ENCODE measurements around the gene JCHAIN.
"Not testable (repeated sequence)": the region's sequence is repeated elsewhere in the genome, so short reads cannot be mapped to it uniquely, and the experiment has no call there.

The JCHAIN gene

DNA sequence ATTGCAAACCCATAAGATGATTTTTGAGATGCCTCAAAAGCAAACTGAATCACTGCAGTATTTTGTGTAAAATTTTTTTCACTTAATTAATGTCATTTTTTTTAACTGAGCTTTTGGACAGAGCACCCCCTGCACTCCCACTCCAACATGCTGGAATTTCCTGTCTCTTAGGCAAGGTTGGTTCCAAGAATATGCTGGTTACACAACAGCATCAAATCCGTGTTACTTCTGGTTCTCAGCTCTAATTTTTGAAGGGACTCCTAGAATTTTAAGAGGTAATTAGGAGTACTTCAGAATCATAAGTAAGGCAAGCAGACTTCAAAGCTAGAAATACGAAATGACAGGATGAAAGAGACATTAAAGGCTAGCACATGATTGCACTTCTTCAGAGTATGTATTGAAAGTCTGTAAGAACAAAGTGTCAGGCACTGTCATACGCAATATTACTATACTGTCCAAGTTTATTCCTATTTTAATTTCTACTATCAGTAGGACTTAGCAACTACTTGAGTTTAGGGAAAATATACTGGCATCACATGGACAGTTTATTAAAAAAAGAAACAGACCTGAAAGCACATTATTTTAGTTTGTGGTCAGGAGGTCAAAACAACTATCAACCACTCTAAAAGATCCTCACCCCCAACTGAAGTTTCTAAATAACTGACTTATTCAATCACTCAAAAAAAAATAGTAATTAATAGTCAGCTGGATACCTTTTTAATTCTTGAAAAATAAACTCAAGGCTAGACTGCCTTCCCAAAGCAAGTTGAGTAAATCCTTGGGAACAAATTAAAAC is 1.6 kb upstream of the JCHAIN start:
- no peak overlapping the region for H4K91ac ChIP-seq (ENCODE audit: low read depth, low read length, poor library complexity)
- no peak overlapping the region for H3K14ac ChIP-seq (ENCODE audit: low read length)
- H3K36me3 ChIP-seq (replicated peaks in 1 of 2; ENCODE audit: control insufficient read depth in 2 of 2, insufficient read depth in 2 of 2, low read length in 2 of 2), result no peaks in the 10 kb centered on the region
- H2AFZ ChIP-seq (ENCODE audit: low read length), result no peak overlapping the region
- no peaks in the 10 kb centered on the region for H3K4me1 ChIP-seq (ENCODE audit: control insufficient read depth in 2 of 2, insufficient read depth in 1 of 2, low read depth in 1 of 2, low read length in 2 of 2)
- H2BK12ac ChIP-seq (ENCODE audit: low read length), result no peak overlapping the region
- no CpG with 5 or more reads among the region's 3 CpGs for WGBS, 2 donors (ENCODE audit: extremely low coverage in 2 of 2, insufficient read length in 2 of 2, insufficient replicate concordance in 1 of 2)
- no peak overlapping the region for H2BK120ac ChIP-seq (ENCODE audit: low read depth, low read length)
- H3K4me3 ChIP-seq (ENCODE audit: low read length in 2 of 2), result no peak overlapping the region
- DNase-seq (ENCODE audit: low spot score), result no peak
- no peak overlapping the region for H4K8ac ChIP-seq (ENCODE audit: low read depth, low read length)
- no peak overlapping the region for H3K18ac ChIP-seq (ENCODE audit: low read length)
- no peak overlapping the region for H3K4ac ChIP-seq (ENCODE audit: low read length)
- H2AK5ac ChIP-seq (ENCODE audit: low read depth, low read length), result no peak overlapping the region
- no peaks in the 10 kb centered on the region for H3K79me1 ChIP-seq (ENCODE audit: low read depth, low read length)
- no peaks in the 10 kb centered on the region for H3K9me3 ChIP-seq (replicated peaks in 1 of 2; ENCODE audit: control insufficient read depth in 2 of 2, insufficient read depth in 1 of 2, low read depth in 1 of 2, low read length in 2 of 2)
- no peak overlapping the region for H2BK5ac ChIP-seq (ENCODE audit: low read length)
- peaks cover 0 to 3% (median 0%) of the 10 kb centered on the region in 3 experiments for H3K27me3 ChIP-seq (ENCODE audit: control insufficient read depth in 3 of 3, insufficient read depth in 3 of 3, low read depth in 1 of 3, low read length in 3 of 3)
- no peak overlapping the region for H3K4me2 ChIP-seq (ENCODE audit: insufficient read depth, low read length, poor library complexity, severe bottlenecking)
- H3K9ac ChIP-seq (ENCODE audit: low read depth, low read length, poor library complexity), result no peak overlapping the region
- no peak overlapping the region for H2BK15ac ChIP-seq (ENCODE audit: low read length)
- H3K23ac ChIP-seq (ENCODE audit: low read depth, low read length, poor library complexity), result no peak overlapping the region
- no peak overlapping the region for H3K27ac ChIP-seq (replicated peaks; ENCODE audit: low read length)

- not testable (repeated sequence) for H2AFZ ChIP-seq (ENCODE audit: low read length); H3K36me3 ChIP-seq (replicated peaks in 1 of 2; ENCODE audit: control insufficient read depth in 2 of 2, insufficient read depth in 2 of 2, low read length in 2 of 2); H3K79me1 ChIP-seq (ENCODE audit: low read depth, low read length); H3K18ac ChIP-seq (ENCODE audit: low read length); H3K4ac ChIP-seq (ENCODE audit: low read length); H3K4me1 ChIP-seq (ENCODE audit: control insufficient read depth in 2 of 2, insufficient read depth in 1 of 2, low read depth in 1 of 2, low read length in 2 of 2); H2BK15ac ChIP-seq (ENCODE audit: low read length); H4K8ac ChIP-seq (ENCODE audit: low read depth, low read length); H3K4me2 ChIP-seq (ENCODE audit: insufficient read depth, low read length, poor library complexity, severe bottlenecking); H3K14ac ChIP-seq (ENCODE audit: low read length); H3K4me3 ChIP-seq (ENCODE audit: low read length in 2 of 2); H2BK120ac ChIP-seq (ENCODE audit: low read depth, low read length); H3K27ac ChIP-seq (replicated peaks; ENCODE audit: low read length); H3K9me3 ChIP-seq (replicated peaks in 1 of 2; ENCODE audit: control insufficient read depth in 2 of 2, insufficient read depth in 1 of 2, low read depth in 1 of 2, low read length in 2 of 2); H2BK5ac ChIP-seq (ENCODE audit: low read length); H4K91ac ChIP-seq (ENCODE audit: low read depth, low read length, poor library complexity); H3K27me3 ChIP-seq (ENCODE audit: control insufficient read depth in 3 of 3, insufficient read depth in 3 of 3, low read depth in 1 of 3, low read length in 3 of 3); H3K23ac ChIP-seq (ENCODE audit: low read depth, low read length, poor library complexity); H2BK12ac ChIP-seq (ENCODE audit: low read length); H2AK5ac ChIP-seq (ENCODE audit: low read depth, low read length); DNase-seq (ENCODE audit: low spot score); H3K9ac ChIP-seq (ENCODE audit: low read depth, low read length, poor library complexity)
- no CpG with 5 or more reads among the region's 5 CpGs for WGBS, 2 donors (ENCODE audit: extremely low coverage in 2 of 2, insufficient read length in 2 of 2, insufficient replicate concordance in 1 of 2)
Measured at GRCh38 chr4:70661309-70661922, 4.9 kb downstream of the JCHAIN start.

DNA sequence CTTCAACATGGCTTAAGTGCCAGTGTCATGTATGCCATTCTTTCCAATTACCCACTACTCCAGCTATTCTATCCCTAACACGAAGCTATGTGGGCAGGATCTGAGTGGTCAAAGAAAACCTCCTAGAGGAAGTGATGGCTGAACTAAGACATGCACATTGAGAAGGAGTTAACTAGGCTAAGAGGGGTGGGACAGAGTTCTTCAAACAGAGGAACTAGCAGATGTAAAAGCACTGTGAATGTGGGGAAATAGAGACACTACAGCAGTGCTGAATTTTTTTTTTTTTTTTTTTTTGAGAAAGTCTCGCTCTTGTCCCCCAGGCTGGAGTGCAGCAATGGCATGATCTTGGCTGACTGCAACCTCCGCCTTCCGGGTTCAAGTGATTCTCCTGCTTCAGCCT is 6.2 kb downstream of the JCHAIN start:
- no peak overlapping the region for H3K14ac ChIP-seq (ENCODE audit: low read length)
- no peak for DNase-seq (ENCODE audit: low spot score)
- no peak overlapping the region for H4K8ac ChIP-seq (ENCODE audit: low read depth, low read length)
- H3K18ac ChIP-seq (ENCODE audit: low read length), result no peak overlapping the region
- no peak overlapping the region for H2BK12ac ChIP-seq (ENCODE audit: low read length)
- H3K79me1 ChIP-seq (ENCODE audit: low read depth, low read length), result no peaks in the 10 kb centered on the region
- H3K27ac ChIP-seq (replicated peaks; ENCODE audit: low read length), result no peak overlapping the region
- H3K4me3 ChIP-seq (ENCODE audit: low read length in 2 of 2), result no peak overlapping the region
- no peak overlapping the region for H3K4ac ChIP-seq (ENCODE audit: low read length)
- H4K91ac ChIP-seq (ENCODE audit: low read depth, low read length, poor library complexity), result no peak overlapping the region
- no peak overlapping the region for H2AFZ ChIP-seq (ENCODE audit: low read length)
- H2BK5ac ChIP-seq (ENCODE audit: low read length), result no peak overlapping the region
- no peaks in the 10 kb centered on the region for H3K27me3 ChIP-seq (ENCODE audit: control insufficient read depth in 3 of 3, insufficient read depth in 3 of 3, low read depth in 1 of 3, low read length in 3 of 3)
- no CpG with 5 or more reads among the region's 4 CpGs for whole genome bisulfite sequencing, 2 donors (ENCODE audit: extremely low coverage in 2 of 2, insufficient read length in 2 of 2, insufficient replicate concordance in 1 of 2)
- no peaks in the 10 kb centered on the region for H3K36me3 ChIP-seq (replicated peaks in 1 of 2; ENCODE audit: control insufficient read depth in 2 of 2, insufficient read depth in 2 of 2, low read length in 2 of 2)
- no peak overlapping the region for H3K4me2 ChIP-seq (ENCODE audit: insufficient read depth, low read length, poor library complexity, severe bottlenecking)
- H3K9me3 ChIP-seq (replicated peaks in 1 of 2; ENCODE audit: control insufficient read depth in 2 of 2, insufficient read depth in 1 of 2, low read depth in 1 of 2, low read length in 2 of 2), result no peaks in the 10 kb centered on the region
- H3K9ac ChIP-seq (ENCODE audit: low read depth, low read length, poor library complexity), result no peak overlapping the region
- H3K23ac ChIP-seq (ENCODE audit: low read depth, low read length, poor library complexity), result no peak overlapping the region
- H2BK15ac ChIP-seq (ENCODE audit: low read length), result no peak overlapping the region
- H2AK5ac ChIP-seq (ENCODE audit: low read depth, low read length), result no peak overlapping the region
- H2BK120ac ChIP-seq (ENCODE audit: low read depth, low read length), result no peak overlapping the region
- no peaks in the 10 kb centered on the region for H3K4me1 ChIP-seq (ENCODE audit: control insufficient read depth in 2 of 2, insufficient read depth in 1 of 2, low read depth in 1 of 2, low read length in 2 of 2)

DNA sequence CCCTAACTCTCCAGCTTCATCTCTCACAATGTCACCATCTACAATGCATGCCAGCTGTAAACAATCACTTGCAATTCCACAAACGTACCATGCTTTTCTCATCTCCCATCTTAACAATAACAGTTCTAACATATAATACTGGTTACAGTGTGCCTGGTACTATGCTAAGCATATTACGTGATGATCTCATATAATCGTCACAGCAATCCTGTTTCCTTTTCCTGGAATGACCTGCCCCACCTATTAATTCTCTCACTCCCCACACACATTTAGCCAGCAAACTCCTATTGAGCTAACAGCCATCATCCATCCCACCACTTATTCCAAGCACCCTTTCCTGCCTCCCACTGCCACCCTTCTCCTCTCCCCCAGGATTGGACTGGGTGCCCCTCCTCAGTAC is 7.9 kb downstream of the JCHAIN start:
- H3K18ac ChIP-seq (ENCODE audit: low read length), result no peak overlapping the region
- no peak overlapping the region for H3K23ac ChIP-seq (ENCODE audit: low read depth, low read length, poor library complexity)
- no peak for DNase-seq (ENCODE audit: low spot score)
- H3K27ac ChIP-seq (replicated peaks; ENCODE audit: low read length), result no peak overlapping the region
- H3K14ac ChIP-seq (ENCODE audit: low read length), result no peak overlapping the region
- H3K9me3 ChIP-seq (replicated peaks in 1 of 2; ENCODE audit: control insufficient read depth in 2 of 2, insufficient read depth in 1 of 2, low read depth in 1 of 2, low read length in 2 of 2), result no peaks in the 10 kb centered on the region
- no peaks in the 10 kb centered on the region for H3K79me1 ChIP-seq (ENCODE audit: low read depth, low read length)
- no peaks in the 10 kb centered on the region for H3K36me3 ChIP-seq (replicated peaks in 1 of 2; ENCODE audit: control insufficient read depth in 2 of 2, insufficient read depth in 2 of 2, low read length in 2 of 2)
- H4K8ac ChIP-seq (ENCODE audit: low read depth, low read length), result no peak overlapping the region
- H2AK5ac ChIP-seq (ENCODE audit: low read depth, low read length), result no peak overlapping the region
- no peak overlapping the region for H3K4me3 ChIP-seq (ENCODE audit: low read length in 2 of 2)
- no peak overlapping the region for H2AFZ ChIP-seq (ENCODE audit: low read length)
- no peak overlapping the region for H2BK120ac ChIP-seq (ENCODE audit: low read depth, low read length)
- H3K9ac ChIP-seq (ENCODE audit: low read depth, low read length, poor library complexity), result no peak overlapping the region
- H2BK5ac ChIP-seq (ENCODE audit: low read length), result no peak overlapping the region
- no CpG with 5 or more reads among the region's 3 CpGs for WGBS, 2 donors (ENCODE audit: extremely low coverage in 2 of 2, insufficient read length in 2 of 2, insufficient replicate concordance in 1 of 2)
- no peak overlapping the region for H4K91ac ChIP-seq (ENCODE audit: low read depth, low read length, poor library complexity)
- no peak overlapping the region for H2BK12ac ChIP-seq (ENCODE audit: low read length)
- no peak overlapping the region for H3K4ac ChIP-seq (ENCODE audit: low read length)
- no peaks in the 10 kb centered on the region for H3K27me3 ChIP-seq (ENCODE audit: control insufficient read depth in 3 of 3, insufficient read depth in 3 of 3, low read depth in 1 of 3, low read length in 3 of 3)
- H3K4me1 ChIP-seq (ENCODE audit: control insufficient read depth in 2 of 2, insufficient read depth in 1 of 2, low read depth in 1 of 2, low read length in 2 of 2), result no peaks in the 10 kb centered on the region
- H2BK15ac ChIP-seq (ENCODE audit: low read length), result no peak overlapping the region
- H3K4me2 ChIP-seq (ENCODE audit: insufficient read depth, low read length, poor library complexity, severe bottlenecking), result no peak overlapping the region

All from neuronal stem cell (in vitro differentiated cells).